ENCODE measurements around the gene HIPK4. TPM values are rescaled to one million over a fixed set of nuclear protein-coding genes. Genes with fewer than 3 reads are reported as not detected.

The HIPK4 gene
- total RNA-seq, 6 experiments from 2014 or later, result 0.15 TPM; not detected in 5

GRCh38 chr19:40339018-40339728 is 50.8 kb downstream of the HIPK4 start:
- ATAC-seq (no peak), DNase-seq (no peak)
- H3K9me3 ChIP-seq, result no peaks in the 10 kb centered on the region
- TF ChIP-seq CTCF (IDR thresholded peaks at IDR 0.05), result no peak
- no peak for TF ChIP-seq POLR2A (IDR thresholded peaks at IDR 0.05)
- WGBS (ENCODE audit: insufficient coverage, low coverage, low lambda C conversion rate, missing lambda C conversion rate), result 96% methylated on average over 4 of the region's 4 CpGs
- no peaks in the 10 kb centered on the region for H3K27me3 ChIP-seq
- peaks cover 0 to 9% (median 3%) of the 10 kb centered on the region in 4 donors for H3K36me3 ChIP-seq
- no peak overlapping the region for H3K27ac ChIP-seq
- no peak overlapping the region for H3K4me3 ChIP-seq
- intact Hi-C loops (cut with DNase I), result no loop called here
- H3K4me1 ChIP-seq, result no peaks in the 10 kb centered on the region

- H3K36me3 ChIP-seq, result peaks cover 0 to 22% (median 7%) of the 10 kb centered on the region in 4 donors
- H3K27ac ChIP-seq, result no peak overlapping the region
- H3K9me3 ChIP-seq, result no peaks in the 10 kb centered on the region
- H3K4me1 ChIP-seq, result no peaks in the 10 kb centered on the region
- intact Hi-C loops (cut with DNase I), result no loop called here
- ATAC-seq (no peak), DNase-seq (no peak)
- no peak overlapping the region for H3K4me3 ChIP-seq
- WGBS (ENCODE audit: insufficient coverage, low coverage, low lambda C conversion rate, missing lambda C conversion rate), result 100% methylated on average over 1 of the region's 5 CpGs
- no peak for TF ChIP-seq CTCF (IDR thresholded peaks at IDR 0.05)
- no peak for TF ChIP-seq POLR2A (IDR thresholded peaks at IDR 0.05)
- no peaks in the 10 kb centered on the region for H3K27me3 ChIP-seq
These were observed 52.4 kb downstream of the HIPK4 start for GRCh38 chr19:40337594-40337993.

- DNase-seq (no peak), ATAC-seq (no peak)
- 100% methylated on average over 1 of the region's 2 CpGs for WGBS (ENCODE audit: insufficient coverage, low coverage, low lambda C conversion rate, missing lambda C conversion rate)
- Histone ChIP-seq H3K4me1 (no peaks in the 10 kb centered on the region), H3K9me3 (no peaks in the 10 kb centered on the region), H3K27me3 (no peaks in the 10 kb centered on the region), H3K27ac (no peak overlapping the region), H3K4me3 (no peak overlapping the region), H3K36me3 (peaks cover 0 to 27% (median 9%) of the 10 kb centered on the region in 4 donors)
- TF ChIP-seq CTCF (IDR thresholded peaks at IDR 0.05) (no peak), POLR2A (IDR thresholded peaks at IDR 0.05) (no peak)
- intact Hi-C loops (cut with DNase I), result no loop called here
These were observed 52.9 kb downstream of the HIPK4 start for GRCh38 chr19:40337107-40337506.

- no CpG with 5 or more reads among the region's 2 CpGs for WGBS (ENCODE audit: insufficient coverage, low coverage, low lambda C conversion rate, missing lambda C conversion rate)
- H3K4me1 ChIP-seq, result no peaks in the 10 kb centered on the region
- ATAC-seq (no peak), DNase-seq (no peak)
- no peak overlapping the region for H3K4me3 ChIP-seq
- no peak for TF ChIP-seq CTCF (IDR thresholded peaks at IDR 0.05)
- no peak for TF ChIP-seq POLR2A (IDR thresholded peaks at IDR 0.05)
- no peaks in the 10 kb centered on the region for H3K27me3 ChIP-seq
- no peak overlapping the region for H3K27ac ChIP-seq
- peaks cover 0 to 32% (median 11%) of the 10 kb centered on the region in 4 donors for H3K36me3 ChIP-seq
- no peaks in the 10 kb centered on the region for H3K9me3 ChIP-seq
- intact Hi-C loops (cut with DNase I), result no loop called here
These were observed 53.4 kb downstream of the HIPK4 start for GRCh38 chr19:40336601-40336900.

Data from right lobe of liver (tissue), 6 donors.